Measurements from ENCODE around the gene OR10AD1.

Gene OR10AD1

GRCh38 chr12:48202766-48203165 is 326 bp downstream of the OR10AD1 start:
- H3K4me2 ChIP-seq (ENCODE audit: low read length) = no peak overlapping the region
- H3K9me3 ChIP-seq (replicated peaks; ENCODE audit: low read length) = no peaks in the 10 kb centered on the region
- H3K4me1 ChIP-seq (ENCODE audit: control insufficient read depth, insufficient read depth, low read length) = peaks cover 3% of the 10 kb centered on the region
- H3K27me3 ChIP-seq (ENCODE audit: control insufficient read depth, insufficient read depth, low read length) = no peaks in the 10 kb centered on the region
- no peak overlapping the region for H3K4me3 ChIP-seq (ENCODE audit: low read length)
- no peaks in the 10 kb centered on the region for H3K36me3 ChIP-seq (ENCODE audit: insufficient read depth, low read length)
- no peak overlapping the region for H3K9ac ChIP-seq (ENCODE audit: low read depth, low read length)

DNA sequence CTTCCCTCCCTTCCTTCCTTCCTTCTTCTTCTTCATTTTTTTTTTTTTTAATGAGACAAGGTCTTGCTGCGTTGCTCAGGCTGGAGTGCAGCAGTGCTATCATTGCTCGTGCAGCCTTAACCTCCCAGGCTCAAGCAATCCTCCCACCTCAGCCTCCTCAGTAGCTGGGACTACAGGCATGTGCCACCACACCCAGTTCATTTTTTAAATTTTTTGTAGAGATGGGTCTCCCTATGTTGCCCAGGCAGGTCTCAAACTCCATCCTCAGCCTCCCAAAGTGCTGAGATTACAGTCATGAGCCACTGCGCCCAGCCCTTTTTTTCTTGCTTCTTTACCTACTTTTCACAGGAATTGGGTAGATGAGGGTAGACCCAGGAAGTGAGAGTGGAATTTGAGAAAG is 1.6 kb downstream of the OR10AD1 start:
- no peaks in the 10 kb centered on the region for H3K9me3 ChIP-seq (replicated peaks; ENCODE audit: low read length)
- H3K4me2 ChIP-seq (ENCODE audit: low read length) = no peak overlapping the region
- no peak overlapping the region for H3K9ac ChIP-seq (ENCODE audit: low read depth, low read length)
- peaks cover 9% of the 10 kb centered on the region for H3K4me1 ChIP-seq (ENCODE audit: control insufficient read depth, insufficient read depth, low read length)
- no peaks in the 10 kb centered on the region for H3K27me3 ChIP-seq (ENCODE audit: control insufficient read depth, insufficient read depth, low read length)
- no peak overlapping the region for H3K4me3 ChIP-seq (ENCODE audit: low read length)
- no peaks in the 10 kb centered on the region for H3K36me3 ChIP-seq (ENCODE audit: insufficient read depth, low read length)

- Histone ChIP-seq H3K27me3 (ENCODE audit: control insufficient read depth, insufficient read depth, low read length) (no peaks in the 10 kb centered on the region), H3K9me3 (replicated peaks; ENCODE audit: low read length) (no peaks in the 10 kb centered on the region), H3K4me1 (ENCODE audit: control insufficient read depth, insufficient read depth, low read length) (peaks cover 9% of the 10 kb centered on the region), H3K9ac (ENCODE audit: low read depth, low read length) (no peak overlapping the region), H3K4me2 (ENCODE audit: low read length) (no peak overlapping the region), H3K4me3 (ENCODE audit: low read length) (no peak overlapping the region), H3K36me3 (ENCODE audit: insufficient read depth, low read length) (no peaks in the 10 kb centered on the region)
Measured at GRCh38 chr12:48201091-48201490, 2.0 kb downstream of the OR10AD1 start.

DNA sequence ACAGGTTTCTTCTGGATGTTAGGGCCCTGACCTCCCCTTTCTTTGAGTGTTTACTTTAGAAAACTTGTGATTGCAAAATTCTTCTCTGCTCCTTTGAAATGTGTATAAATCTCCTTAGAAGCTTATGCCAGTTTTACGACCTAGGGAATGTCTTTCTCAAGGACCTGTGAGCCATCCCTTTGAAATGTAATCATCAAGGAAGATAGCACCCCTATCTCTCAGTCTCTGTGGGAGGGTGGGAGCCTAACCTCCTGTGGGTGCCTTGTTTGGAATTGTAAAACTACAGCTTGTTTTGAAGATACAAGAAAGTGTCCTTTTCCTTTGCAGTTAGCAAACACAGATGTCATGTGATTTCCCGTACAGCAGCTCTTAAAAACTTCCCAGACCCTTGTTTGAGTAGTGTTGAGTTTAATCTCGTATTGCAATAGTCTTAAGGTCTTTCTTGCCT is 3.3 kb downstream of the OR10AD1 start:
- peaks cover 9% of the 10 kb centered on the region for H3K4me1 ChIP-seq (ENCODE audit: control insufficient read depth, insufficient read depth, low read length)
- H3K4me3 ChIP-seq (ENCODE audit: low read length) = no peak overlapping the region
- H3K9ac ChIP-seq (ENCODE audit: low read depth, low read length) = no peak overlapping the region
- no peaks in the 10 kb centered on the region for H3K36me3 ChIP-seq (ENCODE audit: insufficient read depth, low read length)
- H3K9me3 ChIP-seq (replicated peaks; ENCODE audit: low read length) = no peaks in the 10 kb centered on the region
- no peak overlapping the region for H3K4me2 ChIP-seq (ENCODE audit: low read length)
- peaks cover 5% of the 10 kb centered on the region for H3K27me3 ChIP-seq (ENCODE audit: control insufficient read depth, insufficient read depth, low read length)

DNA sequence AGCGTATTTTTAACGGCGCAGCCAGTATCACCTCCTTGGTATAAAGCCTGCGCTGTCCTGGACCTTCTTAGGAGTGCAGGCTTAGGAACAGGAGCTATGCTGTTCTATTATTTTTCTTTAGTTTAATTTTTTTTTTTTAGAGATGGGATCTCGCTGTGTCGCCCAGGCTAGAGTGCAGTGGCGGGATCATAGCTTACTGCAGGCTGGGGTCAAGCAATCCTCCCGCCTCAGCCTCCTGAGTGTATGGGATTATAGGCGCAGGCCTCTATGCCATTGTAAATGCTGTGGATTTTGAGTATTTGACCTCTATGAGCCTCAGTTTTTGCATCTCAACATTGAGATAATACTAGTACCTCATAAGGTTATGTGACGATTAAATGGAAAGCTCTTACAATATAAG is 4.1 kb downstream of the OR10AD1 start:
- Histone ChIP-seq H3K9me3 (replicated peaks; ENCODE audit: low read length) (no peaks in the 10 kb centered on the region), H3K4me3 (ENCODE audit: low read length) (peak overlapping the region; percentile 76), H3K27me3 (ENCODE audit: control insufficient read depth, insufficient read depth, low read length) (peaks cover 13% of the 10 kb centered on the region), H3K4me2 (ENCODE audit: low read length) (peak overlapping the region; percentile 94), H3K4me1 (ENCODE audit: control insufficient read depth, insufficient read depth, low read length) (peaks cover 9% of the 10 kb centered on the region), H3K9ac (ENCODE audit: low read depth, low read length) (peak overlapping the region; percentile 79), H3K36me3 (ENCODE audit: insufficient read depth, low read length) (no peaks in the 10 kb centered on the region)

DNA sequence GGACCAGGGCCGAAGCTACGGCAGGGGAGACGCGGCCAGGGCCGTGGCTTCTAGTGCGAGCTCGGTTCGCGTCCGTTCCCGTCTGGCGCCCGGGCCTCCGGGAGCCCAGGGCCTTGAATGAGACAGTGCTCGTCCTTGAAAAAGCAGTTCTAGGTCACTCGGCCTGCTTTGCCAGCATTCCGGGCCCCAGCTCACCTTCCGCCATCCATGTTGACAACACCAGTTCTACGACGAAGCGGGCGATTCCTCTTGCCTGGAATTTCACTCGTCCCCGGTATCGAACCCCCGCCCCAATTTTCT is 4.5 kb downstream of the OR10AD1 start:
- H3K4me2 ChIP-seq (ENCODE audit: low read length) = peak overlapping the region; percentile 94
- peak overlapping the region; percentile 76 for H3K4me3 ChIP-seq (ENCODE audit: low read length)
- H3K27me3 ChIP-seq (ENCODE audit: control insufficient read depth, insufficient read depth, low read length) = peaks cover 16% of the 10 kb centered on the region
- H3K36me3 ChIP-seq (ENCODE audit: insufficient read depth, low read length) = no peaks in the 10 kb centered on the region
- H3K4me1 ChIP-seq (ENCODE audit: control insufficient read depth, insufficient read depth, low read length) = peaks cover 9% of the 10 kb centered on the region
- H3K9ac ChIP-seq (ENCODE audit: low read depth, low read length) = peak overlapping the region; percentile 79
- H3K9me3 ChIP-seq (replicated peaks; ENCODE audit: low read length) = no peaks in the 10 kb centered on the region

DNA sequence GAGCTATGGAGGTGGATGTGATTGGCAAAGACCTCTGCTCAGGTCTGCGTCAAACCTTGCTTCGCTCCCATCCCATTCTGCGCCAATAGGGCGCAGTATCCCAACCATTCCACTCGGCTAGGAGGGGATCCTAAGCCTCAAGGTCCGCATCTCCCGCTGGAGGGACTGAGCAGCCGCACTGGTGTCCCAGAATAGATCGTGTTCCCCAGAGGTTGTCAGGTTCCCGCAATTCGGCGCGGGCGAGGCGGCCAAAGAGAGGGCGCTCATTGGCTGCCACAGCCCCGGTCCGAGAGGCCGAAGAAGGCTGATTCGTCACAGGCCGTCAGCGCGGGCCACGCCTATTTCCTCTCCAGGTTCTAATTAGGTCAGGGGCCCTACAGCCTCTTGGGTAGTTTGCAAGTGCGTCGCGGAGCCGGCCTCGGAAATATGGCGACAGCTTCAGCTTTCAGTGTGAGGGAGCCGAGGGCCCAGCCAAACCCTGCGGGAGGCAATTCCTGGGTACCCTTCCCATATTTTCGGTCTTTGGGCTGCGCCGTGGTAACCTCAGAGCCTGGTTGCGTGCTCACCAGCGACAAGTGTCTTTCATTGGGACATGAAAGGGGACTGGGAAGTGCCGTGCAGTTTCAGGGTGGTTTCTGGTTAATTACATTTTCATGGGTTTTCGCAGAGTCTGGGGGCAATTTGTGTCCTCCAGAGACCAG is 5.0 kb downstream of the OR10AD1 start:
- no peaks in the 10 kb centered on the region for H3K9me3 ChIP-seq (replicated peaks; ENCODE audit: low read length)
- H3K4me3 ChIP-seq (ENCODE audit: low read length) = peak overlapping the region; percentile 76
- H3K36me3 ChIP-seq (ENCODE audit: insufficient read depth, low read length) = no peaks in the 10 kb centered on the region
- peak overlapping the region; percentile 94 for H3K4me2 ChIP-seq (ENCODE audit: low read length)
- H3K9ac ChIP-seq (ENCODE audit: low read depth, low read length) = peak overlapping the region; percentile 79
- peaks cover 9% of the 10 kb centered on the region for H3K4me1 ChIP-seq (ENCODE audit: control insufficient read depth, insufficient read depth, low read length)
- peaks cover 21% of the 10 kb centered on the region for H3K27me3 ChIP-seq (ENCODE audit: control insufficient read depth, insufficient read depth, low read length)

DNA sequence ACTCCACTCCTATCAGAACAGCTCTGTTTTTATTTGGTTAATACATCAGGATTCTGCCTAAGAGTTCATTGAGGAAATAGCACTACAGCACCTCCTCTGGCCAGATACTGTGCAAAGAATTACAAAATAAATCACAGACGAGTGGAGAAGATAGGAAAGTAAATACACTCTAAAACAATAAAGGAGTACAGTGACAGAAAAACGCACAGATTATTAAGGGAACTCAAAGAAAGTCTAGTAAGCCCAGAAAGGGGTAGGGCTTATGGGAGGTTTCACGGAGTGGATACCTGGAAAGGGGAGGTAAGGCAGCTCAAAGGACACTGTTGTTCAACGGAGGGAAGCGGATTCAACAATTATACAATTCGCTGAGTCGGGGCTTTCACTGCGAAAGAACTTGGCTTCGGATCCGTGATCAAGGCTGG is 5.5 kb downstream of the OR10AD1 start:
- peaks cover 23% of the 10 kb centered on the region for H3K27me3 ChIP-seq (ENCODE audit: control insufficient read depth, insufficient read depth, low read length)
- peaks cover 9% of the 10 kb centered on the region for H3K4me1 ChIP-seq (ENCODE audit: control insufficient read depth, insufficient read depth, low read length)
- H3K4me3 ChIP-seq (ENCODE audit: low read length) = peak overlapping the region; percentile 76
- H3K9ac ChIP-seq (ENCODE audit: low read depth, low read length) = peak overlapping the region; percentile 79
- H3K9me3 ChIP-seq (replicated peaks; ENCODE audit: low read length) = no peaks in the 10 kb centered on the region
- H3K4me2 ChIP-seq (ENCODE audit: low read length) = peak overlapping the region; percentile 94
- no peaks in the 10 kb centered on the region for H3K36me3 ChIP-seq (ENCODE audit: insufficient read depth, low read length)

- peaks cover 9% of the 10 kb centered on the region for H3K4me1 ChIP-seq (ENCODE audit: control insufficient read depth, insufficient read depth, low read length)
- H3K4me3 ChIP-seq (ENCODE audit: low read length) = no peak overlapping the region
- no peaks in the 10 kb centered on the region for H3K9me3 ChIP-seq (replicated peaks; ENCODE audit: low read length)
- H3K4me2 ChIP-seq (ENCODE audit: low read length) = no peak overlapping the region
- no peak overlapping the region for H3K9ac ChIP-seq (ENCODE audit: low read depth, low read length)
- peaks cover 48% of the 10 kb centered on the region for H3K27me3 ChIP-seq (ENCODE audit: control insufficient read depth, insufficient read depth, low read length)
- H3K36me3 ChIP-seq (ENCODE audit: insufficient read depth, low read length) = no peaks in the 10 kb centered on the region
Measured at GRCh38 chr12:48194799-48195201, 8.3 kb downstream of the OR10AD1 start.

GRCh38 chr12:48193623-48194022 is 9.5 kb downstream of the OR10AD1 start:
- Histone ChIP-seq H3K9ac (ENCODE audit: low read depth, low read length) (no peak overlapping the region), H3K27me3 (ENCODE audit: control insufficient read depth, insufficient read depth, low read length) (peaks cover 55% of the 10 kb centered on the region), H3K4me2 (ENCODE audit: low read length) (no peak overlapping the region), H3K4me1 (ENCODE audit: control insufficient read depth, insufficient read depth, low read length) (peaks cover 9% of the 10 kb centered on the region), H3K4me3 (ENCODE audit: low read length) (no peak overlapping the region), H3K36me3 (ENCODE audit: insufficient read depth, low read length) (no peaks in the 10 kb centered on the region), H3K9me3 (replicated peaks; ENCODE audit: low read length) (no peaks in the 10 kb centered on the region)

DNA sequence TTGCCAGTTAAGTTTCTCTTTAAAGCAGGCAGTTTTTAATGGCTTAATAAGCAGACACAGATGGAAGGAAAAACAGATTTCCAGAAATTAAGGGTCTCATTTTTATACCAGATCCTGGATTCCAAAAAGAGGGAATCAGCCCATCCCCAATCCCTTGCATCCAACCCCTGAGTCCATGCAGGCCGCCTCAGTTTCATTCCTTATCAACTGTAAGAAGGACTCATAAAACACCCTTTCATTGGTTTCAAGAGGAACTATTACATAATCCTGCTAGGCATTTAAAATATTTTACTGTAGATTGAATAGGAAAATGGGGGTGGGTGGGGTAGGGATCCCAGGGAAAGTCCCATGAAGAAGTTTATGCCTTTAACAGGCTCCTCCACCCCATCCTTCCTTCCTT is 10.2 kb downstream of the OR10AD1 start:
- no peaks in the 10 kb centered on the region for H3K9me3 ChIP-seq (replicated peaks; ENCODE audit: low read length)
- no peaks in the 10 kb centered on the region for H3K36me3 ChIP-seq (ENCODE audit: insufficient read depth, low read length)
- H3K9ac ChIP-seq (ENCODE audit: low read depth, low read length) = no peak overlapping the region
- no peak overlapping the region for H3K4me2 ChIP-seq (ENCODE audit: low read length)
- no peak overlapping the region for H3K4me3 ChIP-seq (ENCODE audit: low read length)
- peaks cover 63% of the 10 kb centered on the region for H3K27me3 ChIP-seq (ENCODE audit: control insufficient read depth, insufficient read depth, low read length)
- H3K4me1 ChIP-seq (ENCODE audit: control insufficient read depth, insufficient read depth, low read length) = peaks cover 7% of the 10 kb centered on the region

GRCh38 chr12:48191096-48191495 is 12.0 kb downstream of the OR10AD1 start:
- Histone ChIP-seq H3K4me2 (ENCODE audit: low read length) (no peak overlapping the region), H3K4me1 (ENCODE audit: control insufficient read depth, insufficient read depth, low read length) (no peaks in the 10 kb centered on the region), H3K4me3 (ENCODE audit: low read length) (no peak overlapping the region), H3K9ac (ENCODE audit: low read depth, low read length) (no peak overlapping the region), H3K9me3 (replicated peaks; ENCODE audit: low read length) (no peaks in the 10 kb centered on the region), H3K27me3 (ENCODE audit: control insufficient read depth, insufficient read depth, low read length) (peaks cover 78% of the 10 kb centered on the region), H3K36me3 (ENCODE audit: insufficient read depth, low read length) (no peaks in the 10 kb centered on the region)
